Posterior vena cava (tissue), 2 donors: ENCODE measurements around the gene SNX17. TPM values are rescaled to one million over a fixed set of nuclear protein-coding genes. Genes with fewer than 3 reads are reported as not detected.
A peak's percentile ranks its signal among the peaks of the same experiment; 100 is the strongest.

Experiments
- DNase-seq: peaks from one replicate; pipeline ENCODE4 v3.0.0-alpha.2; 2020; ENCODE audit warnings: low spot score
- intact Hi-C, 2 donors: fragments of 100-400 bp; cut with DNase I; formaldehyde crosslinking; loops; one replicate each; pipeline versions ENCODE4 v1.14.1 to v1.14.2; 2022 to 2023
- total RNA-seq, 2 donors: library from RNA; stranded (reverse); fragmentation: NEBNext Ultra II Directional; extraction: Animal tissue kit (Norgen Biotek cat#: 25700); gene quantifications; one replicate each; pipeline ENCODE4 v1.2.1, GENCODE V29; 2021
- donor health status: DM: yes; HTN: yes; CAD: no.
- donor health status: DM: yes; HTN: yes; CAD: no.

Gene SNX17
- total RNA-seq, 2 donors from 2014 or later, result 76.4 to 85.3 TPM

GRCh38 chr2:27356382-27357181, 13.8 kb upstream of the SNX17 start, which contains the start of gene GTF3C2:
Gene GTF3C2, minus strand, starts transcription at chr2:27356764. Its CDS starts 13,210 bp downstream, at chr2:27343554.
- intact Hi-C loops, result no loop called here
- DNase-seq, result peak; percentile 98

- intact Hi-C loops, result no loop called here
These were observed 7.6 kb upstream of the SNX17 start for GRCh38 chr2:27362678-27363420.

GRCh38 chr2:27363933-27364332, 6.5 kb upstream of the SNX17 start:
- intact Hi-C loops, result no loop called here

More at GRCh38 chr2:27362678-27363420, 7.6 kb upstream of the SNX17 start:
- no peak for DNase-seq

GRCh38 chr2:27369471-27370025, 868 bp upstream of the SNX17 start:
- intact Hi-C loops, result no loop called here
- DNase-seq, result peak; percentile 91

More at GRCh38 chr2:27363933-27364332, 6.5 kb upstream of the SNX17 start:
- no peak for DNase-seq

- intact Hi-C loops, result no loop called here
- peak; percentile 84 for DNase-seq
These were observed 602 bp downstream of the SNX17 start for GRCh38 chr2:27370816-27371620.

GRCh38 chr2:27372937-27373336, 2.5 kb downstream of the SNX17 start:
- DNase-seq, result no peak
- intact Hi-C loops, result no loop called here

- DNase-seq, result no peak
- intact Hi-C loops, result no loop called here
These were observed 3.2 kb downstream of the SNX17 start for GRCh38 chr2:27373567-27373966.

GRCh38 chr2:27375513-27376099, 5.2 kb downstream of the SNX17 start:
- DNase-seq, result no peak
- intact Hi-C loops, result no loop called here

- intact Hi-C loops, result no loop called here
- no peak for DNase-seq
These were observed 5.9 kb downstream of the SNX17 start for GRCh38 chr2:27376151-27376865.

GRCh38 chr2:27376866-27377617, 6.6 kb downstream of the SNX17 start:
- intact Hi-C loops, result no loop called here
- no peak for DNase-seq

GRCh38 chr2:27377618-27378095, 7.2 kb downstream of the SNX17 start:
- intact Hi-C loops, result no loop called here
- DNase-seq, result no peak

GRCh38 chr2:27378096-27378808, 7.8 kb downstream of the SNX17 start:
- peak; percentile 83 for DNase-seq
- intact Hi-C loops, result no loop called here

- DNase-seq, result no peak
- intact Hi-C loops, result no loop called here
These were observed 8.4 kb downstream of the SNX17 start for GRCh38 chr2:27378809-27379290.

GRCh38 chr2:27379383-27379835, 9.0 kb downstream of the SNX17 start:
- intact Hi-C loops, result no loop called here
- no peak for DNase-seq

GRCh38 chr2:27379836-27380625, 9.6 kb downstream of the SNX17 start:
- DNase-seq, result peak; percentile 94
- intact Hi-C loops, result no loop called here
